ENCODE data around the gene ATP6V0E1. TPM values are rescaled to one million over a fixed set of nuclear protein-coding genes. Genes with fewer than 3 reads are reported as not detected.

ATP6V0E1 gene
- total and polyA plus RNA-seq, 4 donors, result 113 to 502 (median 353) TPM

DNA sequence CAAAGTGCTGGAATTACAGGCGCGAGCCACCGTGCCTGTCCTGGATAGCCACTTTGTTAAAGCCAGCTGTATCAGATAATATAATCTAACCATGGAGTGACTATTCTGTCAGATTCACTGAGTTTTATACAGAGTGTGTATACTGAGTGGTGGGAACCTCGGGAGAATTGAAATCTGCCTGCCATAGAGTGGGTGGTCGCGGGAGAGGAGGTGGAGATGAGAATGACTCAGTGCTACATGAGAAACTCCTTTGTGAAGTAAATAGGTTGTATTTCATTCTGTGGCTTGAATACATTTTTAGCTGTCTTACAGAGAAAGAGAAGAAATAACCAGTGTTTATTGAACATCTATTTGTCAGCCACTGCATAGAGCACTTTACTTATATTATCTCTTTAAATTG is 26.4 kb downstream of the ATP6V0E1 start:
- ATAC-seq (ENCODE audit: insufficient read depth, low FRiP score) (no peak), DNase-seq (no peak)
- H3K9ac ChIP-seq (ENCODE audit: insufficient read depth in 1 of 2, low read length in 2 of 2), result no peak overlapping the region
- 89 to 94% methylated on average over 6 of the region's 6 CpGs for WGBS, 2 donors
- no peaks in the 10 kb centered on the region for H3K9me3 ChIP-seq (ENCODE audit: control insufficient read depth in 4 of 4, insufficient read depth in 3 of 4, low read length in 3 of 4)
- TF ChIP-seq, protein P1, sequence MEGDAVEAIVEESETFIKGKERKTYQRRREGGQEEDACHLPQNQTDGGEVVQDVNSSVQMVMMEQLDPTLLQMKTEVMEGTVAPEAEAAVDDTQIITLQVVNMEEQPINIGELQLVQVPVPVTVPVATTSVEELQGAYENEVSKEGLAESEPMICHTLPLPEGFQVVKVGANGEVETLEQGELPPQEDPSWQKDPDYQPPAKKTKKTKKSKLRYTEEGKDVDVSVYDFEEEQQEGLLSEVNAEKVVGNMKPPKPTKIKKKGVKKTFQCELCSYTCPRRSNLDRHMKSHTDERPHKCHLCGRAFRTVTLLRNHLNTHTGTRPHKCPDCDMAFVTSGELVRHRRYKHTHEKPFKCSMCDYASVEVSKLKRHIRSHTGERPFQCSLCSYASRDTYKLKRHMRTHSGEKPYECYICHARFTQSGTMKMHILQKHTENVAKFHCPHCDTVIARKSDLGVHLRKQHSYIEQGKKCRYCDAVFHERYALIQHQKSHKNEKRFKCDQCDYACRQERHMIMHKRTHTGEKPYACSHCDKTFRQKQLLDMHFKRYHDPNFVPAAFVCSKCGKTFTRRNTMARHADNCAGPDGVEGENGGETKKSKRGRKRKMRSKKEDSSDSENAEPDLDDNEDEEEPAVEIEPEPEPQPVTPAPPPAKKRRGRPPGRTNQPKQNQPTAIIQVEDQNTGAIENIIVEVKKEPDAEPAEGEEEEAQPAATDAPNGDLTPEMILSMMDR (IDR thresholded peaks at IDR 0.05; ENCODE audit: control extremely low read depth, extremely low read depth), result no peak
- H3K4me1 ChIP-seq (ENCODE audit: control insufficient read depth in 5 of 5, insufficient read depth in 5 of 5, low read length in 5 of 5), result peaks cover 0 to 16% (median 6%) of the 10 kb centered on the region in 5 donors
- H3K27ac ChIP-seq (ENCODE audit: low read depth in 1 of 2, low read length in 1 of 2), result no peak overlapping the region
- no peak overlapping the region for H3K4me3 ChIP-seq
- H3K27me3 ChIP-seq (ENCODE audit: control insufficient read depth in 3 of 3, insufficient read depth in 3 of 3, low read length in 2 of 3), result no peaks in the 10 kb centered on the region
- H3K36me3 ChIP-seq (ENCODE audit: control insufficient read depth in 4 of 4, insufficient read depth in 4 of 4, low read length in 4 of 4), result no peaks in the 10 kb centered on the region

DNA sequence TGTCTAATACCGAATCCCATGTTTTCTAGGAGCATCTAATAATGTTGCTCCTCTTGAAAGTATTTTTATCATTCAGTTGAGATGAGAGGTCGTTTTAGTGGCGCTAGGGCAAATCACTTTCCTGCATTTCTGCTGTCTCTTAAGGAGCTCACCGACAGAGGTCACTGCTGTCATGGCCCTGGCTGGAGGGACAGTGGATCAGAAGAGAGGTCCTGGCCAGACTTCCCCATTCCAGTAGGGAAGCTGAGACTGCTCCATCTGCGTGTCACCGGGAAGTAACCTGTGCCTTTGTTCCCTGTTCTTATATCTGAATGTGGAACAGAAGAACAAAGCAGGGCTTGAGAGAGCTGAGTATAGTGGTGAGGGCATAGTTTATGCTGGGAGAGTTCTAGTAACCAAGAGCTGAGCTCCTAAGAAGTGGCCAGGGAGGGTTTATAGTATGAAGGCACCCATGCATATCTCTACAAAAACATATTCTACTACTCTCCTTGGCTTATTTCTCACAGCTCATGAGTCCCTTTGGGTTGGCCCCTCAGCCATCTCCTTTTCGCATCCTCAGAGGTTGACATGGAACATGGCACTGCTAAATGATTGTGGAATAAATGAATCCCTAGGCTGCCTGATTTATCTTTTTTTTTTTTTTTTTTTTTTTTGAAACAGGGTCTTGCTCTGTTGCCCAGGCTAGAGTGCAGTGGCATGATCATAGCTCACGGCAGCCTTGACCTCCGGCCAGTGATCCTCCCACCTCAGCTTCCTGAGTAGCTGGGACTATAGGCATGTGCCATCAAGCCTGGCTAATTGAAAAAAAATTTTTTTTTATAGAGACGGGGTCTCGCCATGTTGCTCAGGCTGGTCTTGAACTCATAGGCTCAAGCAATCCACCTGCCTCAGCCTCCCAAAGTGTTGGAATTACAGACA is 27.2 kb downstream of the ATP6V0E1 start:
- H3K36me3 ChIP-seq (ENCODE audit: control insufficient read depth in 4 of 4, insufficient read depth in 4 of 4, low read length in 4 of 4), result peaks cover 0 to 2% (median 0%) of the 10 kb centered on the region in 4 donors
- DNase-seq, result peak in 1 of 3 donors; percentile 29
- no peaks in the 10 kb centered on the region for H3K27me3 ChIP-seq (ENCODE audit: control insufficient read depth in 3 of 3, insufficient read depth in 3 of 3, low read length in 2 of 3)
- no peak overlapping the region for H3K9ac ChIP-seq (ENCODE audit: insufficient read depth in 1 of 2, low read length in 2 of 2)
- WGBS, 2 donors, result 65 to 73% methylated on average over 11 of the region's 11 CpGs
- H3K27ac ChIP-seq (ENCODE audit: low read depth in 1 of 2, low read length in 1 of 2), result peak overlapping the region in 1 of 2 donors; percentile 69
- TF ChIP-seq, protein P1 (IDR thresholded peaks at IDR 0.05; ENCODE audit: control extremely low read depth, extremely low read depth), result peak; percentile 35
- H3K4me1 ChIP-seq (ENCODE audit: control insufficient read depth in 5 of 5, insufficient read depth in 5 of 5, low read length in 5 of 5), result peaks cover 3 to 18% (median 6%) of the 10 kb centered on the region in 5 donors
- no peak overlapping the region for H3K4me3 ChIP-seq
- peak; percentile 39 for ATAC-seq (ENCODE audit: insufficient read depth, low FRiP score)
- no peaks in the 10 kb centered on the region for H3K9me3 ChIP-seq (ENCODE audit: control insufficient read depth in 4 of 4, insufficient read depth in 3 of 4, low read length in 3 of 4)

DNA sequence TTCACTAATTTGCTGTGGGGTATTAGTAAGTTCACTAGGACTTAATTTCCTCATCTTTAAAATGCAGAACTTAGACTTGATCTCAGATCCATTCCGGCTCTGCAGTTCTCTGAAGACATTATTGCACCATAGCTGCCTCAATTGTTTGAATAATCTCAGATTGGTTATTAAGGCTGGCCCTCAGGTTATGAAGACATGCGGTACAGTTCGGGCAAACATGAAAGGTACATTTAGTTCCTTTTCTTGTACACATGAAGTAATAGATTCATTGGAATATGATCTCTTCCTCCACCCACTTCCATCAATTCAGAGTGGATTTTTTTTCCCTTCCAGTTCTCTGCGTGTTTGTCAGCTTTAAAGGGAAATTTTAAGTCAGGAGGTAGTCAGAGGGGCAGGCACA is 28.0 kb downstream of the ATP6V0E1 start:
- no peaks in the 10 kb centered on the region for H3K27me3 ChIP-seq (ENCODE audit: control insufficient read depth in 3 of 3, insufficient read depth in 3 of 3, low read length in 2 of 3)
- ATAC-seq (ENCODE audit: insufficient read depth, low FRiP score), result peak; percentile 39
- H3K27ac ChIP-seq (ENCODE audit: low read depth in 1 of 2, low read length in 1 of 2), result no peak overlapping the region
- peaks cover 0 to 2% (median 0%) of the 10 kb centered on the region in 4 donors for H3K36me3 ChIP-seq (ENCODE audit: control insufficient read depth in 4 of 4, insufficient read depth in 4 of 4, low read length in 4 of 4)
- no peak overlapping the region for H3K4me3 ChIP-seq
- H3K4me1 ChIP-seq (ENCODE audit: control insufficient read depth in 5 of 5, insufficient read depth in 5 of 5, low read length in 5 of 5), result peaks cover 3 to 20% (median 9%) of the 10 kb centered on the region in 5 donors
- no peak overlapping the region for H3K9ac ChIP-seq (ENCODE audit: insufficient read depth in 1 of 2, low read length in 2 of 2)
- 37 to 40% methylated on average over 4 of the region's 4 CpGs for WGBS, 2 donors
- H3K9me3 ChIP-seq (ENCODE audit: control insufficient read depth in 4 of 4, insufficient read depth in 3 of 4, low read length in 3 of 4), result no peaks in the 10 kb centered on the region
- TF ChIP-seq, protein P1 (IDR thresholded peaks at IDR 0.05; ENCODE audit: control extremely low read depth, extremely low read depth), result no peak
- DNase-seq, result no peak
